ENCODE results near the gene MOB4. TPM values are rescaled to one million over a fixed set of nuclear protein-coding genes. Genes with fewer than 3 reads are reported as not detected.

MOB4 gene
- total and polyA plus RNA-seq, 12 donors: 17.2 to 43.2 (median 30.5) TPM

GRCh38 chr2:197571627-197572271 lies 55.9 kb downstream of the MOB4 start:
- no peak for DNase-seq
- H3K36me3 ChIP-seq: peaks cover 0 to 21% (median 0%) of the 10 kb centered on the region in 9 donors
- peak overlapping the region in 3 of 10 donors; percentile 2 to 39 (median 15) for H3K27ac ChIP-seq
- H3K4me1 ChIP-seq: peaks cover 0 to 12% (median 4%) of the 10 kb centered on the region in 9 donors
- no peak for ATAC-seq
- no peaks in the 10 kb centered on the region for H3K27me3 ChIP-seq
- 69 to 70% methylated on average over 10 of the region's 10 CpGs for WGBS, 2 donors
- no peak for TF ChIP-seq CTCF (IDR thresholded peaks at IDR 0.05)
- intact Hi-C loops (cut with DNase I): no loop called here
- H3K4me3 ChIP-seq: no peak overlapping the region
- peaks cover 0 to 23% (median 8%) of the 10 kb centered on the region in 11 donors for H3K9me3 ChIP-seq

GRCh38 chr2:197573608-197574007 lies 57.7 kb downstream of the MOB4 start:
- H3K27me3 ChIP-seq: no peaks in the 10 kb centered on the region
- no peak for ATAC-seq

GRCh38 chr2:197575987-197576386 lies 60.1 kb downstream of the MOB4 start:
- H3K36me3 ChIP-seq: peaks cover 0 to 8% (median 0%) of the 10 kb centered on the region in 9 donors
- no peak overlapping the region for H3K4me3 ChIP-seq
- ATAC-seq: peak in 1 of 8 donors; percentile 70
- intact Hi-C loops (cut with DNase I): no loop called here
- TF ChIP-seq CTCF (IDR thresholded peaks at IDR 0.05): no peak
- H3K27me3 ChIP-seq: no peaks in the 10 kb centered on the region
- peak overlapping the region in 1 of 10 donors; percentile 32 for H3K27ac ChIP-seq
- WGBS, 2 donors: 93 to 96% methylated on average over 2 of the region's 2 CpGs
- DNase-seq: no peak
- H3K4me1 ChIP-seq: peaks cover 0 to 18% (median 4%) of the 10 kb centered on the region in 9 donors
- H3K9me3 ChIP-seq: peaks cover 0 to 23% (median 8%) of the 10 kb centered on the region in 11 donors

More at GRCh38 chr2:197573608-197574007, 57.7 kb downstream of the MOB4 start:
- peaks cover 0 to 12% (median 0%) of the 10 kb centered on the region in 9 donors for H3K36me3 ChIP-seq
- peaks cover 0 to 23% (median 8%) of the 10 kb centered on the region in 11 donors for H3K9me3 ChIP-seq
- H3K27ac ChIP-seq: no peak overlapping the region
- intact Hi-C loops (cut with DNase I): no loop called here
- no peak overlapping the region for H3K4me3 ChIP-seq
- WGBS, 2 donors: 98 to 99% methylated on average over 2 of the region's 2 CpGs
- no peak for TF ChIP-seq CTCF (IDR thresholded peaks at IDR 0.05)
- no peak for DNase-seq
- peaks cover 0 to 18% (median 4%) of the 10 kb centered on the region in 9 donors for H3K4me1 ChIP-seq

GRCh38 chr2:197576631-197577030 lies 60.8 kb downstream of the MOB4 start:
- ATAC-seq (peak in 7 of 8 donors; percentile 34 to 63 (median 55)), DNase-seq (peak in 1 of 2 donors; percentile 17)
- peaks cover 0 to 8% (median 0%) of the 10 kb centered on the region in 9 donors for H3K36me3 ChIP-seq
- H3K4me3 ChIP-seq: no peak overlapping the region
- intact Hi-C loops (cut with DNase I): no loop called here
- no peak for TF ChIP-seq CTCF (IDR thresholded peaks at IDR 0.05)
- no peaks in the 10 kb centered on the region for H3K27me3 ChIP-seq
- peaks cover 0 to 13% (median 3%) of the 10 kb centered on the region in 9 donors for H3K4me1 ChIP-seq
- H3K27ac ChIP-seq: peak overlapping the region in 3 of 10 donors; percentile 26 to 33 (median 32)
- peaks cover 0 to 23% (median 8%) of the 10 kb centered on the region in 11 donors for H3K9me3 ChIP-seq
- WGBS, 2 donors: 51 to 53% methylated on average over 3 of the region's 3 CpGs
